ENCODE data around the gene USP13.

- TF ChIP-seq POLR2A (IDR thresholded peaks at IDR 0.05; ENCODE audit: extremely low read depth, insufficient read length) (no peak), MAX (IDR thresholded peaks at IDR 0.05; ENCODE audit: low read depth, low read length) (no peak)
- TF ChIP-seq, protein P1, sequence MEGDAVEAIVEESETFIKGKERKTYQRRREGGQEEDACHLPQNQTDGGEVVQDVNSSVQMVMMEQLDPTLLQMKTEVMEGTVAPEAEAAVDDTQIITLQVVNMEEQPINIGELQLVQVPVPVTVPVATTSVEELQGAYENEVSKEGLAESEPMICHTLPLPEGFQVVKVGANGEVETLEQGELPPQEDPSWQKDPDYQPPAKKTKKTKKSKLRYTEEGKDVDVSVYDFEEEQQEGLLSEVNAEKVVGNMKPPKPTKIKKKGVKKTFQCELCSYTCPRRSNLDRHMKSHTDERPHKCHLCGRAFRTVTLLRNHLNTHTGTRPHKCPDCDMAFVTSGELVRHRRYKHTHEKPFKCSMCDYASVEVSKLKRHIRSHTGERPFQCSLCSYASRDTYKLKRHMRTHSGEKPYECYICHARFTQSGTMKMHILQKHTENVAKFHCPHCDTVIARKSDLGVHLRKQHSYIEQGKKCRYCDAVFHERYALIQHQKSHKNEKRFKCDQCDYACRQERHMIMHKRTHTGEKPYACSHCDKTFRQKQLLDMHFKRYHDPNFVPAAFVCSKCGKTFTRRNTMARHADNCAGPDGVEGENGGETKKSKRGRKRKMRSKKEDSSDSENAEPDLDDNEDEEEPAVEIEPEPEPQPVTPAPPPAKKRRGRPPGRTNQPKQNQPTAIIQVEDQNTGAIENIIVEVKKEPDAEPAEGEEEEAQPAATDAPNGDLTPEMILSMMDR (IDR thresholded peaks at IDR 0.05; ENCODE audit: low read depth, low read length): no peak
Observed at GRCh38 chr3:179769411-179770247, 116.8 kb downstream of the USP13 start.

All from NB4 (cell line).